Activated CD8-positive, alpha-beta memory T cell treated with anti-CD3 and anti-CD28 coated beads, Interleukin-2, amount 50 U/mL, for 24 hours (primary cell): ENCODE results near the gene COL8A2.

Experiments used
- DNase-seq: peaks from one replicate; pipeline ENCODE4 v3.0.0-alpha.2; 2020; ENCODE audit errors: extremely low read depth

Gene COL8A2

GRCh38 chr1:36157973-36158826 lies 33.2 kb upstream of the COL8A2 start:
- DNase-seq = no peak

- DNase-seq = no peak
Observed at GRCh38 chr1:36157115-36157903, 32.3 kb upstream of the COL8A2 start.

GRCh38 chr1:36156329-36157114 lies 31.5 kb upstream of the COL8A2 start:
- DNase-seq = no peak

- DNase-seq = peak; percentile 60
Observed at GRCh38 chr1:36155408-36156328, 30.6 kb upstream of the COL8A2 start, which contains the start of gene MAP7D1. MAP7D1 (plus strand) TSS chr1:36156160; CDS start chr1:36156418, 258 bp downstream.

- DNase-seq = no peak
Observed at GRCh38 chr1:36154765-36155407, 29.9 kb upstream of the COL8A2 start.

GRCh38 chr1:36154335-36154734 lies 29.3 kb upstream of the COL8A2 start:
- DNase-seq = no peak

GRCh38 chr1:36153476-36153875 lies 28.5 kb upstream of the COL8A2 start:
- no peak for DNase-seq

- DNase-seq = no peak
Observed at GRCh38 chr1:36151845-36152203, 26.8 kb upstream of the COL8A2 start.

GRCh38 chr1:36151134-36151844 lies 26.3 kb upstream of the COL8A2 start:
- DNase-seq = no peak

GRCh38 chr1:36150296-36151133 lies 25.5 kb upstream of the COL8A2 start:
- no peak for DNase-seq

- no peak for DNase-seq
Observed at GRCh38 chr1:36149973-36150295, 24.9 kb upstream of the COL8A2 start.

GRCh38 chr1:36149237-36149972 lies 24.4 kb upstream of the COL8A2 start, which contains the start of gene TRAPPC3:
TRAPPC3 (minus strand) TSS chr1:36149486; CDS start chr1:36149378, 108 bp downstream.
- peak; percentile 99 for DNase-seq

GRCh38 chr1:36148821-36149236 lies 23.8 kb upstream of the COL8A2 start:
- DNase-seq = no peak

GRCh38 chr1:36144413-36144812 lies 19.4 kb upstream of the COL8A2 start:
- no peak for DNase-seq

- DNase-seq = no peak
Observed at GRCh38 chr1:36143424-36143823, 18.4 kb upstream of the COL8A2 start.

GRCh38 chr1:36142121-36142520 lies 17.1 kb upstream of the COL8A2 start:
- no peak for DNase-seq

GRCh38 chr1:36139521-36139920 lies 14.5 kb upstream of the COL8A2 start:
- no peak for DNase-seq

GRCh38 chr1:36137776-36138175 lies 12.8 kb upstream of the COL8A2 start:
- no peak for DNase-seq
